HG02938 (cell line): ENCODE results near the gene CHCHD6.

Experiments
- ATAC-seq: cut with Tn5 transposase; IDR thresholded peaks from one replicate; pipeline ENCODE4 v1.9.1; 2021; ENCODE audit warnings: mild to moderate bottlenecking, moderate library complexity; ENCODE audit not compliant: unreplicated experiment

CHCHD6 gene

DNA sequence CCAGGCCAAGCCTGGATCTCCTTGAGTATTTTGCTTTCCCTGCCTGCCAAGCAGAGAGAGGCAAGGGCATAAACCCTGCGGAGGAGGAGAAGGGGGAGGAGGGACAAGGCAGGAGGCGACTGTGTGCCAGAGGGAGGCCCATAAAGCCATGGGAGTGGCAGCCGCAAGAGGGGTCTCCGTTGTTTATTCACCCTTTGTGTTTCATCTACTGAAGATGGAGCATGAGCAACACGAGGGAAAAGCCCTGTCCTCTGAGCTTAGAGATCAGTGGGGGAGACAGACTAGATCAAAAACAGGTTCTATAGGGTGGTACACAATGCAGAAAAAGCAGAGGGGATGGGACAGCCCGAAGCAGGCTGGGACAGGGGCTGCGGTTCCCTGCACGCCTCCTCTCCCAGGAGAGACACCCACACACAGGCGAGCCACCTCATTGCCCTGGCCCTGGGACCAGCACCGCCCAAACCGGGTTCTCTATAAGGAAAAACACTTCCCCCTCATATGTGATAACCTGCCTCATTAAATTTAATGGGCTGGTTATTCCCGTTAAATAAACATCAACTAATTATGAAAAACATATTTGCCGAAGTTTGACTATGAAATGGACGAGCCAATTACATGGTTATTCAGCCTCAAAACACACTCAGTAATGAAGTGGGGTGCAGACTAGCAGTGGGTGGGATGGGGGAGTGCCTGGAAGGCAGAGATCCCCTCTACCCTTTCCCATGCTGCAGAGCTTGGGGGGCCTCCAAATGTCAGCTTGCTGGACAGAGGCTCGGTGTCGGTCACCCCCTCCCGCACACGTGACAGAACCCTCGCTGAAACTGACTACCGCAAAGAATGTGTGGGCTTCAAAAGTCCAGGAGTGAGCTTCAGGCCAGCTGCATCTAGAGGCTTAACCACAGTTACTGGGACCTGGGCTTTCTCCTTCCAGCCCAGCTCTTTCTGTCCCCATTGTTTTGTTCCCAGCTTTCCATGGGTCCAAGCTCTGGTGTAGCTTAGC is 264.7 kb downstream of the CHCHD6 start:
- ATAC-seq, result no peak

DNA sequence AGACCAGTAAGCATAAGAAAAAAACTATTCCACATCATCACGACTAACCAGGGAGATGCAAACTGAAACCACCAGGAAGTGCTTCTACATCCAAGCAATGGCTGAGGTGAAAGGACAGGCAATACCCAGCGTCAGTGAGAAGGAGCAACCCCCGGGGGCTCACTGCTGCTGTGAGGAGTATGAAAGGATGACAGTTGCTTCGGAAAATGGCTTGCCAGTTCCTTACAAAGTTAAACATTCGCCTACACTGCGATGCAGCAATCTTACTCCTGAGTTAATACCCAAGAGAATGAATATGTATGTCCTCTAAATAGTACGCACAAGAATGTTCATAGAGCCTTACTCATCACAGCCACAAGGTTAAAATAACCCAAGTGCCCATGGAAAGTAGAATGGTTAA is 265.5 kb downstream of the CHCHD6 start:
- ATAC-seq, result no peak

DNA sequence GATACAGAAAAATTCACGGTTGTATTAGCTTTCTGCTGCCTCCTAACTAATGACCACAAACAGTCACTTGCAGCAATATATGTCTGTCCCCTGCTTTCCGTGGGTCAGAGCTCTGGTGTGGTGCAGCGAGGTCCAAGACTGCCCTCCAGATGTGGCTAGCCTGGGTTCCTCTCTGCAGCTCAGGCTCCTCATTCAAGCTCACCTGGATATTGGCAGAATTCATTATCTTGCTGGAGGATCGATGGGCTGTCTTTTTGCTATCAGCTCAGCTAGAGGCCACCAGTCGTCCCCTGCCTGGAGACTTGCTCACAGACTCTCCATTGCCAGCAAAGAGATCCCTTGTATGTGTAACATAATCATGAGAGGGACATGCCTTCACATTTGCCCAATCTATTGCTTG is 266.1 kb downstream of the CHCHD6 start:
- ATAC-seq, result no peak

DNA sequence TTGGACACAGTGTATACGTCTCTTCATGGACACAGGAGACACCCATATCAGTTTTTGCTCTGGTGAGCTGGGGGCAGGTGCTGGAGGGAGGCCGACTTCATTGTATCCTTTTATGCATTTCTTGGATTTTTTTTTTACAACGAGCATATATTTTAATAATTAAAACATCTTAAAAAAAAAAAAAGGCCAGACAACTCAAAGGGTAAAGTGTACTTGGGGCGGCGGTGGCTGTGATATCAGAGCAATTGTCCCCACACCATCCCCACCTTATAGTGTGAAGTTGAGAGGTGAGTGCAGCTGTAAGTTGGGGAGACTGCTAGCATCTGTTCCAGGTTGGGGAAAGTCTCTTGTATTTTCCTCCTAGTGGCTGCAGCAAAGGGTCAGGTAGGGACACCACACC is 266.9 kb downstream of the CHCHD6 start:
- no peak for ATAC-seq

DNA sequence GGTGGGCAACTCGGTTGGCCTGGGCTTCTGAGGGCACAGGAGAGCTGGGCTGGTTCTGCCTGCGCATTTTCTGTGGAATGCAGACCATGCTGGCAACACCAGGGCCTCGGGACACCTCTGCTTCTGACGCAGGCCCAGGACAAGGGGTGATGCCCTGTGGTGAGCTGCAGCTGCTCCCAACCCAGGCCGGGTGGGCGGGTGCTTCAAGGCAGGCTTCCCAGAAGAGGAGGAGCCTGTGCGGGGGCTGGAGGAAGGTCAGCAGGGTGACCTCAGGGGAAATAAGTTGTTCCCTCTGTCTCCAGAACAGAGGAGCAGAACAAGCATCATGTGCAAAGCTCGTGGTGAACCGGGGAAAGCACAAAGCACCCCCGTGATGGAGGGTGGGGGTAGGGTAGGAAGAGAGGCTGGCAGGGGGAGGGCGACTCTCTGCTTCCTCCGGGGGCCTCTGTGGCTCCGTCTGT is 267.9 kb downstream of the CHCHD6 start:
- no peak for ATAC-seq

DNA sequence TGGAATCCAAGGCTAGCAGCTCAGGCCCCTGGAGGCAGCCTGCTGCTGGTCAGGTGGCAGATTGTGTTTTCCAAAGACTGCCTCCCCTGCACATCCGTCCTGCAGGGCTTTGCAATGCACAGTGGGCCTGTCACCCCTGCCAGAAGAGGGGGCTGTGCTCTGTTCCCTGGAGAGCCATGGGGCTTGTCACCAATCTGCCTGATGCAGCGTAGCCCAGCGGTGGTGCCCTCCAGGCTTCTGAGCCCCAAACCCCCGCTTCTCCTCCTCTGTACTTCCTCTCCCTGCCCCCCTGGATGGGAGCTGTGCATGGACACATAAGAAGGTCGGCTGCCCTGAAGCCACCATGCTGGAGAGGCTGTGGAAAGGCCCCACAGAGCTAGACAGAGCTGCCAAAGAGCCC is 268.8 kb downstream of the CHCHD6 start:
- no peak for ATAC-seq

DNA sequence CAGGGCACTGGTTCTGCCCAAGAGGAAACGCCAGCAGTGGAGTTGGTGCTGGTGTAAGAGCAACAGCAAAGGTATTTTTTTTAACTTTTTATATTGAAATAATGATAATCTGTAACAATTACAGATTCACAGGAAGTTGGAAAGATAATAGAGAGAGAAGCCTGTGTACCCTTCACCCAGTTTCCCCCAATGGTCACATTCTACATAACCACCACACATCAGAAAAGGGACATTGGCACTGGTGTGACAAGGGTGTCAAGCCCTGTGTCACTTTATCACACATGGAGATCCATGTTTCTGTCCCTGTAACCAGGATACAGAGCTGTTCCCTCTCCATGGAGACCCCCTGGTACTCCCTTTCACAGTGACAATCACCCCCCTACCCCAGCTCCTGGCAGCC is 269.8 kb downstream of the CHCHD6 start:
- ATAC-seq, result no peak

DNA sequence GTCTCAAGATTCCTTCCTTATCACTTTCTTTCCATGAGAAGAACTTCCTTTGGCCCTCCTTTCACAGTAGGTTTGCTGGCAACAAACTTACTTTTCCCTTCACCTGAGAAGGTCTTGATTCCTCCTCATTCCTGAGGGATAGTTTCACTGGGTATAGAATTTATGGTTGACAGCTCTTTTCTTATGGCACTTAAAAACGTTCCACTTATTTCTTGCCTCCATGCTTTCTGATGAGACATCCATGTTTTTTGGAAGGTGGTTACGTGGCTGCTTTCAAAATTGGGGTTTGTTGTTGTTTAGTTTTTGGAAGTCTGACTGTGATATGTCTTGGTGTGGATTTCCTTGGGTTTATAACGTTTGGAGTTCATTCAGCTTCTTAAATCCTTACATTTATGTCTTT is 270.7 kb downstream of the CHCHD6 start:
- no peak for ATAC-seq

DNA sequence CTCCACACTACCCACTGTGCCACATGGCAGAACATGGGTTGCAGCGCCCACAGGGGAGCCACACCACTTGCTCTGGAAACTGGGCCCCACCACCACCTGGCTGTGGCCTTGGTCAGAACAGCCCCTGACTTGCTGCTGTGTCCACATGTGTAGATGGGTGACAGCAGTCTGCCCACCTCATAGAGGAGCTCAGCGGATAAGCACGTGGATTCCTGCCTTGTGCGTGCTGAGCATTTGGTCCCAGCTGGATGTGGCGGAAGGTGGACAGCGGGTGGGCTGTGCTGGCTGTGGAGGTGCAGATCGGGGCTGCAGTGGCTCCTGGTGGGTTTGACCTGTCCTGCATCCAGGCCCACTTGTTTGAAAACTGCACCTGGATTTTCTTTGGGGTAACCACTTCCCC is 272.9 kb downstream of the CHCHD6 start:
- no peak for ATAC-seq

DNA sequence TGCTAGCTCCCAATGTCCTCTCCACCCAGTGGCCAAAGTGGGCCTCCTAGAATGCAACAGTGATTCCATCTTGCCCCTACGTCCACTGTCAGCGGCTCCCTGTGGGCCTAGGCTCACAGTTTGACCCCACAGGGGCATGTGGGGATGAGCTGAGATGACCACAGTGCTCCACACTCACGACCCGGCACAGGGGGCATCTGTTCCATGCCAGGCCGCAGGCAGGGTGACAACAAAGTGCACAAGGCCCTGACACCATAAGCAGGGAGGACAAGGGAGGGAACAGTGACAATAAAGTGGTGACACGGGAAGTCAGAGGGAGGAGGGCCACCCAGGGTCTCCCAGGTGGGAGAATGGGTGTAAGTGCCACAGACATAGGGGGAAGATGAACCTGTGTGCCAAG is 273.8 kb downstream of the CHCHD6 start:
- no peak for ATAC-seq

DNA sequence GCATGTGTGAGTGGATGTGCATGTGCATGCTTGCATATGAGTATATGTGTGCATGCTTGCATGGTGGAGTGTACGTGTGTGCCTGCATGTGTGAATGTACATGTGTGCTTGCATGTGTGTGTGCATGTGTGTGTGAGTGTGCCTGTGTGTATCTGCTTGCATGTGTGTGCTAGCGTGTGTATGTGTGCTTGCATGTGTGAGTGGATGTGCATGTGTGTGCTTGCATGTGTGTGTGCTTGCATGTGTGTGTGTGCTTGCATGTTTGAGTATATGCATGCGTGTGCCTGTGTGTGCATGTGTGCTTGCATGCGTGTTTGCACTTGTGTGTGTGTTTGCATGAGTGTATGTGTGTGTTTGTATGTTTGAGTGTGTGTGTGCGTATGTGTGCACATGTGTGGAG is 274.3 kb downstream of the CHCHD6 start:
- ATAC-seq, result no peak

DNA sequence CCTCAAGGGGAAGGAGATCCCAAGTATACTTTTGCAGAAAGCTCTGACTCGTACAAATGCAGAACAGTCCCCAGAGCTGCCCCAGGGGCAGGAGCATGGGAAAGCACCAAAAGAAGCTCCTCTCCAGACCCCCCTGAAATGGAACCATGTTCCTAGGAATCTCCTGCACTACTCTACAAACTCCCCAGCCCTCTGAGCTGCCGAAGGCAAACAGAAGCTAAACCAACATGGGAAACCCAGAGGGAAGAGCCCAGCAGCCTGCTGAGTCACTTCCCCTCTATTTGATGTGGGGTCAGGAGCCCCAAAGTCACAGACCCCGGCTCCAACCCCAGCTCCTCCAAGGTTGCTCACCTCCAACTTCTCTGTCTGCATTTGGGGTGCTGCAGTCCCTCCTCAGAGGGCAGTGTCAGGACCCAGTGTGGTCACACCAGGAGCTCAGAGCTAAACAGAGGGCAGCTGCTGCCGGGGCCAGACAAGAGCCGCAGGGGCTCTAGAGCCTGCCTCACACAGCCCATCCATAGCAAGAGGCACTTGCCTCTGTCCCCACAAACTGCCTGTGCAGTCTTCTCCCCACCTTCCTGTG is 275.1 kb downstream of the CHCHD6 start:
- ATAC-seq, result no peak

DNA sequence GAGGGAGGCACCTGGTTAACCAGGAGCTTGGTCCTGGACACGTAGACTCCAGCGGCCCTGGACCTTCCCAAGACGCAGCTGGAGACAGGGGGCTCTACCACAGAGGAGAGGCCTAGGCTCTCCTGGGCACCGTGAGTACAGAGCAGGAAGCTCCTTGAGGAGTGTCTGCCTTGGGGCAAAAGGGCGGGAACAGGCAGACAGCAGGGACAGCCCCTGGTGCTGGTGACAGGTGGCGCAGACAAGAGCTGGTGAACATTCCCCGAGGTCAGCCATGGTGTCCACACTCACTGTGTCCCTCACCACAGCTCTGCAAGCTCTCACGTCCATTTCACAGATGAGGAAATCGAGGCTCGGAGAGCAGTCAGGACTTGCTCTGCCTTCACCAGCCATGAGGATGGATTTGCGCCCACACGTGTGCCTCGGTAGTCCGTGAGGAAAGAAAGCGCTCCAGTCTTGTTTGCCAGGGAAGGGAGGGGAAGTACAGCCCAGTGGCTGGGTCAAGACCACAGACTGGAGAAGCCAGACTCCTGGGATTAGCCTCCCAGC is 276.3 kb downstream of the CHCHD6 start:
- no peak for ATAC-seq

DNA sequence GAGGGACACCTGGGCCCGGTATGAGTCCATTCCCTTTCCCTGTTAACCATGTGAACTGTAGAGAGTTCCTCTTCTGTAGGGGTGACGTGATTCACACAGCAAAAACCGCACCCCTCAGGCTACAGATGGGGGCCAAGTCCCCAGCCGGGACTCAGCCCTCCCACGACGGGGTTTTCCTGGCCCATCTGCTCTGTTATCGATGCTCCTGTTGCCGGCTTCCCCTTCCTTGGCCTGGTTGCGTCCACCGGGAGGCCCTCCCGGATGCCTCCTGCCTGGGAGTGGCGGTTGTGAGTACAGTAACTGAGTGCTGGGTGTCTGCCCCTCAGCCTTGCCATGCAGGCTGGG is 278.1 kb downstream of the CHCHD6 start:
- ATAC-seq, result peak; percentile 17

DNA sequence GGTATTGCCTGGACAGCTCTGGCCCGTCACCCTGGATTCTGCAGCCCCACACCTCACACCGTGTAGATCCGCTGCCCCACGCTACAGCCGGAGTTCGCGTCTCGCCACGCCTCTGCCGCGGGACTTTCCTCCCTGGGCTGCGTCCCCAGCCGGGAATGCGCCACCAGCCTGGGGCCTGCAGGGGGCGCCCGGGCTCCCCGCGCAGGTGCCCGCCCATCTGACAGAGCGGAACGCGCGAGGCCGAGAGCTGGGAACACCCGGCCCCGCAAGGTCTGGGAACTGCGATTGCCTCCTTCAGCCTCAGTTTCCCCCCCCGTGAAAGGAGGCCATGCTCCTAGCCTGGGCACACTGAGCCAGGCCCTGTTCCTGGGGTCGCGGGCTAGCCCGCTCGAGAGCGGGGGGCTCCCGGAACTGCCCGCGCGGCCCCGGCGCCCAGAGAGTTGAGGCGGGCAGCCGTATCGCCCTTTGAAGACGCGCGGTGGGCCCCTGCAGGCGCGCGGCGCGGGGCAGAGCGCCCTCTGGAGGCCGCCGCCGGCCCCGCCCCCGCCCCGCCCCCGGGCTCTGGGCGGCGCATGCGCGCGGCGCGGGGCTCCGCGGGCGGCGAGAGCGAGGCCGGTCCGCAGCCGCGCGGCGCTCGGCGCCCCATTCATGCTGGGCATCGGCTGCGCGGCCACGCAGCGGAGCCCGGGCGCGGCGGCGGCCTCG is 278.6 kb downstream of the CHCHD6 start, which contains the start of gene PLXNA1:
PLXNA1 (plus strand) TSS at position 645 of the 705 bp plus-strand sequence. CDS start 5,479 bp downstream, outside the sequence.
- ATAC-seq, result peak; percentile 68

DNA sequence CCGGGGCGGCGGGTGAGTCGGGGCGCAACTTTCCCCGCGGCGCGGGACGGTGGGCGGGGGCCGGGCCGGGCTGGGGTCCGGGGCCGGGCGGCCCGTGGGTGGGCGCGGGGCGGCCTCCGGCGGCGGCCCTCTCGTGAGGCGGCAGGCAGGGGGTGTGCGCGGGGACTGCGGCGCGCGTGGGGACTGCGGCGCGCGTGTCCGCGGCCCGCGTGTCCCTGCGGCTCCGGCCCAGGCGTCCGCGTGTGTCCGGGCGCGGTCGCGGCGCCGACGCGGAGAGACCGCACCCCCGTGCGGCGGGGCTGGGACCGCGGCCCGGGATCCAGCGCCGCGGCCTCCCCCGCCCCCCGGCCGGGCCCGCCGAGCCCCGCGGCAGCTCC is 279.2 kb downstream of the CHCHD6 start:
- ATAC-seq, result peak; percentile 5

DNA sequence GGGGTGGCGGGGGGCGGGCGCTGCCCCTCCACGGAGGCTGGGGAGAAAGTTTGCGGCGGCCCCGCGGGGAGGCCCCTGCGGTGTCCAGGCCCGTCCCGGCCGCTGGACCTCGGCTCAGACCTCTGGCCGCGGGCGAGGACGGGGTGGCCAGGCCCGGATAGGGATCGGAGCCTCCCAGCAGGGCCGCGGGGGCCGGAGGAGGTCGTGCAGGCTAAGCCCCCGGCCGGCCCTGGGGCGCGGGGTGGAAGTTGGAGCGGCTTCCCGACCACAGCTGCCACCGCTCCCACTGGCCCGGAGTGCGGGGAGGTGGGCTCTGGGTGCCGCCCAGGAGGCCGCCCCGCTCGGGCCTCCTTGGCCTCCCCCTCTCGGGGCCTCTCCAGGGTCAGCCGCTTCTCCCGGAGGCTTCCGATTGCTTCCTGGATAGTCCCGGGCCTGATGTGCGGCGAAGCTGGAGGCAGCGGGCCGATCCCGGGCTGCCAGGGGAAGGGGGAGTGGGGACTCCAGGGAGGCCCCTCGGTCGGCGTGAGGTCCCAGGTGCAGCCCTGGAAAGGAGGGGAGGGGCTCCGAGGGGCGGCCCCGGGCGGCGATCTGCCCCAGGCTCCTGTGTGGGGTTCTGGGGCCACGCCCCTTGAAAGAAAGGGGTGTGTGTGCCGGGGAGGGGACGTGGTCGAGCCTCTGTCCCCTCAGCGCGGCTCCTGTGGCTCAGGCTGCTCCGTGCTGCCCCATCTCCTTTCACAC is 279.8 kb downstream of the CHCHD6 start:
- peak; percentile 3 for ATAC-seq

DNA sequence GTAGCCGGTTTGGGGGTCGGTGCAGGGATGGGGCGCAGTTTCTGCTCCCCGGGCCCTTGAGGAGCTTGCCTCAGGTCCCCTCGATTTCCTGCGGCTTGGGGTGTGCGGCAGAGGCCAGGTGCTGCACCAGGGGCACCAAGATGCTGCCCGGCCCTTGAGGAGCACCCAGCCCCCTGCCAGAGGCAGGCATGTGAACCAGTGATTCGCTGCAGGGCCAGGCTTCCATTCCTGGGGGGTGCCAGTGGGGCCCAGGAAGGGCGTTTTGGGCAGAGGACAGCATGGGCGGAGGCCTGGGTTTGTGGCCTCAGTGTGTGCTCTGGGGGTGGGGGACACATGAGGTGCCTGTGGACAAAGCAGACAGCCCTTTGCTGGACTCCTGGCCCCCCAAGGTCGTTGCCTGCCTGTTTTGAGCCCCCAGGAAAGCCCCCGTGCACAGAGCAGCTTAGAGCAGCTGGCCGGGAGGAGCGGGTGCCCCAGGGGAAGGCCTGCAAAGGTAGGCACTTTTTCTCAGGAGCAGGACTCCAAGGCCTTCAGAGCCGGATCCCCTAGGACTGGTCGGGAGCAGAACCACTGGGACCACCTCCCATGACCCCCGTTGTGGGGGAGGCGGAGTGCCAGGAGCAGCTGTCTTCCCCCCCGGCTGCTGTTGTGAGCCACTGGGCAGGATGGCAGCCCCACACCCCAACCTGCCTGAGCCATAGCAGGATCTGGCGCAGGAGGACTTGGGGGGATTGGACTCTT is 280.5 kb downstream of the CHCHD6 start:
- ATAC-seq, result no peak

DNA sequence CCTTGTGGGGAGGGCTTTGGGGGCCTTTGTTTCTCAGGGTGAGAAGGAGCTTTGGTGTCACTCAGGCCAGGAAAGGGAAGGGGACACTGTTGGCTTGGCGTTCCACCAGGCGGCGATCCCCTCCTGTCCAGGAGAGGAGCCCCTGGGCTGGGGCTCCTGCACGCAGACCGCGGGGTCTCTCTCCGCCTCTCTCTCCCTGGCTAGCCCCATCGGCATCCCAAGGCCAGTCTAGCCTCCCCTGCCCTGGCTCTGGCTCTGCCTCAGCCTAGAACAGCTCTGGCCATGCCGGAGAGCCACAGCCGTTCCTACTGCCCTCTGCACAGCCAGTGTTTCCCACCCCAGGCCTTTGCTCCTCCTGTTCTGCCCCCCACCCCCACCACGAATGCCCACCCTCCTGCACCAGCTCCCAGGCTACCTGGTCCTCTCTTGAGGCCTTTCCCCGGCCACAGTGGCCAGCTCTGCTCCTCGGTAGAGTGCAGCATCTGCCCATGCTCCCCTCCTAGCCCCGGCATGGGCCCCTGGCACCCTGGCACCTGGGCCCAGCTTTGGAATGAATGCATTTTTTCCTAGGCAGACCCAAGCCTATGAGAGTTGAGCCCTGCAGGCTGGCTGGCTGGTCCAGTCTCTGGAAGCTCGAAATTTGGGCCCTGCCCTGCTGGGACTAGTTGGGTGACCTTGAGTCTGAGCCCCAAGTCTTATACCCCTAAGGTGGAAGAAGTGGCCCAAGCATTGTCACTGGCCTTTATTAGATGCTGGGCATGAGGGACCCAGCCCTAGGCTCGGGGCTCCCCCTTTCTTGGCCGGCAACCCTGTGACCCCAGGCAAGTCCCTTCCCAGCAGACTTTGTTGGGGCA is 281.3 kb downstream of the CHCHD6 start:
- ATAC-seq, result no peak
